COLO668 (cell line): ENCODE results near the gene B9D1.

Source experiments
- DNase-seq: peaks from one replicate; lab custom pipeline; 2025; ENCODE audit not compliant: unreplicated experiment; lab: John Stamatoyannopoulos, UW

The B9D1 gene

GRCh38 chr17:19362277-19363113 is at the start of gene B9D1:
Gene B9D1, minus strand, starts transcription at chr17:19362723. Its CDS starts 154 bp downstream, at chr17:19362569.
- peak; percentile 84 for DNase-seq

- DNase-seq: no peak
These were observed 49.1 kb upstream of the B9D1 start for GRCh38 chr17:19411631-19412030.

GRCh38 chr17:19410875-19411620 is 48.5 kb upstream of the B9D1 start, which contains the start of gene RNF112:
Gene RNF112, plus strand, starts transcription at chr17:19411232. Its CDS starts 177 bp downstream, at chr17:19411409.
- no peak for DNase-seq

GRCh38 chr17:19410091-19410490 is 47.6 kb upstream of the B9D1 start:
- DNase-seq: no peak

- no peak for DNase-seq
These were observed 47.0 kb upstream of the B9D1 start for GRCh38 chr17:19409509-19409908.

GRCh38 chr17:19409066-19409465 is 46.5 kb upstream of the B9D1 start:
- DNase-seq: no peak

GRCh38 chr17:19408346-19408710 is 45.8 kb upstream of the B9D1 start:
- DNase-seq: no peak

- no peak for DNase-seq
These were observed 45.2 kb upstream of the B9D1 start for GRCh38 chr17:19407601-19408345.

- DNase-seq: no peak
These were observed 42.6 kb upstream of the B9D1 start for GRCh38 chr17:19405114-19405513.

GRCh38 chr17:19404264-19404663 is 41.7 kb upstream of the B9D1 start:
- DNase-seq: no peak

- DNase-seq: no peak
These were observed 40.5 kb upstream of the B9D1 start for GRCh38 chr17:19403021-19403420.

GRCh38 chr17:19402171-19402570 is 39.6 kb upstream of the B9D1 start:
- no peak for DNase-seq

- DNase-seq: no peak
These were observed 38.9 kb upstream of the B9D1 start for GRCh38 chr17:19401321-19402010.

- DNase-seq: no peak
These were observed 37.4 kb upstream of the B9D1 start for GRCh38 chr17:19399750-19400450.

- peak; percentile 49 for DNase-seq
These were observed 36.0 kb upstream of the B9D1 start for GRCh38 chr17:19398301-19399181.

GRCh38 chr17:19397556-19398041 is 35.1 kb upstream of the B9D1 start:
- DNase-seq: no peak

- DNase-seq: no peak
These were observed 29.8 kb upstream of the B9D1 start for GRCh38 chr17:19392303-19392702.

- DNase-seq: no peak
These were observed 28.9 kb upstream of the B9D1 start for GRCh38 chr17:19391432-19391831.

- DNase-seq: no peak
These were observed 28.4 kb upstream of the B9D1 start for GRCh38 chr17:19390951-19391350.
